ENCODE data around the gene BHMT.
"Not testable (repeated sequence)": the region's sequence is repeated elsewhere in the genome, so short reads cannot be mapped to it uniquely, and the experiment has no call there.

The BHMT gene

DNA sequence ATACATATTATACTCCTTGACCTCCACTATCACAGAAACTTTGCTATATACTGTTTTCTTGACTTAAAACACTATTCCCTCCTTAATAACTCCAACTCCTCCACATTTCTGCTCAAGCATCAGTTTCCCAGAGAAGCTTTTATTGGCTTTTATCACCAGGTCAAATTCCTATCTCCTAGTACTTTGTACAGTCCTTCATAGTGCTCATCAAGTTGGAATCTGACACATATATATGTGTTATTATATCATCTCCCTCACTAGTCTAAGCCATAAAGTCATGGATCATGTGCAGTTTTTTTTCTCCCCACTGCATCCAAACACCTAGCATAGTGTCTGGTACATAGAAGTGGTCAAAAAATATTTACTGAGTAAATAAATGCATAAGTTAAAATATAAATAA is 59.1 kb downstream of the BHMT start:
- DNase-seq = no peak
- intact Hi-C loops (cut with DNase I) = no loop called here

DNA sequence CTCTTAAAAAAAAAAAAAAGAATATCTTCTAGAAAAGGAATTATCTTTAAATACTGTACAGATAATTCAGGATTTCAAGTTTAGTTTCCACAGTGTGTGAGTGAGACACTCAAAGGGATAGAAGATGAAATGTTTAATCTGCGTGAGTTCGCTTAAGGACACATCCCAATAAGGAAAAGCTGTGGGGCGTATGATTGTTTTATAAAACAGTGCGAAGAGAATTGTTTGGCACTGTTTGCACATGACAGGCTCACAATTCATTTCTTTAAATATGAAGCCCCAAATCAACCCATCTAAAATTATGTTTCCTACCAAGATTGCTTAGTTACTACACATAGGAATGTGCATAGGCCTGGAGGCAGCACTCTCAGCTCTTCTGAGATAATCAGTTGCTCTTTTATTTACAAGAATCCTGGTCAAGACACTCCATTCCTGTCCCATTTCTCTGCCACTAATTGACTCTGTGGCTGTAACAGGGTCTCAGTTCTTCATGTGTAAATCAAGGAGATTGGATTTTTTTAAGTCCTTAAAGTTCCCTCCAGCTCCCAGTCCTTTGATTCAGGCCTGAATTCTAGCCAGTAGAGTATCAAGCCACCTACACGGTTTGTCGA is 60.1 kb downstream of the BHMT start:
- DNase-seq = no peak
- intact Hi-C loops (cut with DNase I) = no loop called here

DNA sequence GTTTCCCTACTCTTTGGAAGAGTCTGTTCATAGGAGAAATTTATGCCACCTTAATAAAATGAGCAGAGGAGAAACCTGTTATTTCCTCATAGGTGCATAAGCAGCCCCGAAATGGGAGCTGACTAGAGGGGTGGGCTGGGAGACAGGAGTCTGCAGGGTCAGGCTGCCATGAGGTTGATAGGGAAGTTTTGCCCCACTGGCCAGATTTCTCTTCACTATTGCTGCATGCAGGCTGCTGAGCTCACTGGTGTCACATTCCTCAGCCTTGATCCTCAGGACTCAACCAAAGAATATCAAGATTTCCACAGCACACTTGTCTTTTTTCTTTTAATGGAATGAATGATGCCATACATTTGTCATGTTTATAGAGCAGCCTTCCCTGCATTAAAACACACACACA is 60.7 kb downstream of the BHMT start:
- intact Hi-C loops (cut with DNase I) = no loop called here
- no peak for DNase-seq

DNA sequence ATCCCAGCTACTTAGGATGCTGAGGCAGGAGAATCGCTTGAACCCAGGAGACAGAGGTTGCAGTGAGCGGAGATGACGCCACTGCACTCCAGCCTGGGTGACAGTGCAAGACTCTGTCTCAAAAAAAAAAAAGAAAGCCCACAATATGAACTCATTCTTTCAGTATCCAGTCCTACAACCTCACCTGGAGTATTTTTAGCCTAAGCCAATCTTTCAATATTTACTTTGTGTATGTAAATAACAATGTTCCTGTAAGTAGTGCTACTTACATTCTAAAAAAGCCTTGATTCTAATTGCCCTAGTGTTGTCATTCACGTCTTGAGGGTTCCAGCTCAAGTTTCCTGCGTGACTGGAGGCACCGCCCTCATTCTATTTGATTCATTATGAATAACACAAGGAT is 62.0 kb downstream of the BHMT start:
- DNase-seq = no peak
- intact Hi-C loops (cut with DNase I) = no loop called here

DNA sequence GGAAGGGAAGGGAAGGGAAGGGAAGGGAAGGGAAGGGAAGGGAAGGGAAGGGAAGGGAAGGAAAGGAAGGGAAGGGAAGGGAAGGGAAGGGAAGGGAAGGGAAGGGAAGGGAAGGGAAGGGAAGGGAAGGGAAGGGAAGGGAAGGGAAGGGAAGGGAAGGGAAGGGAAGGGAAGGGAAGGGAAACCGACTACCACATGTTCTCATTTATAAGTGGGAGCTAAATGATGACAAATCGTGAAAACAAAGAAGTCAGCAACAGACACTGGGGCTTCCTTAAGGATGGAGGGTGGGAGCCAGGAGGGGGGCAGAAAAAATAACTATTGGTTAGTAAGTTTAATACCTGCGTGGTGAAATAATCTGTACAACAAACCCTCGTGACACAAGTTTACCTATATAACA is 68.8 kb downstream of the BHMT start:
- intact Hi-C loops (cut with DNase I); DNase-seq: not testable (repeated sequence)

DNA sequence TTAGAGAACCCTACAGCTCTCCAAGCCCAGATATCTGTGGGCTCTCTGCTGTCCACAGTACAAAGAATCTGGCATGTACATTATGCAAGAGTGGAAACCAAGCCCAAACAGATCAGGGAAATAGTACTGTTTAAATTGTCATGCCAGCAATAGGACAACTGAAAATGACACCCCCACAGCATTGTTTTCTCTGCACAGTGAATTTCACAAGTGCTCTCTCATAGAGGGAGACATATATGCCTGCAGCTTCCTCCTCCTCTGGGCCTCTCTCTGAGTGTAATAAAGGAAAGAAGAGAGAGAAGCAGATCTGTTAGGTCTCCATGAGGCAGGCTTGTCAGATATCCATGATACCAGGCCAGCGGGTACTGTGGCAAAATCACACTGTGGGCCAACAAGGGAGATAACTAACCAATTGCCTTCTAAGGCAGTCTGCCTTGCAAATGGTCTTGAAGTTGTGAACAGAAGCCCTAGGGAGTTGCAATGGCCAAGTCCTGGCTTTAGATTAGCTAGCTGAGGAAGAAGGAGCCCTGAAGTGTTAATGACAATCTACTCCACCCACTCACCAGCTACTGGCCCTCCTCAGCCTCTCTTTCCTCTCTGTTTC is 69.9 kb downstream of the BHMT start:
- intact Hi-C loops (cut with DNase I) = no loop called here
- DNase-seq = no peak

Measured in posterior cingulate gyrus (tissue), 11 donors.